Parathyroid adenoma (tissue), 2 donors: ENCODE results near the gene PDE8B.

ENCODE experiments used
- H2AFZ ChIP-seq: fragments of 300-600 bp; sonication (generic); one replicate; pipeline ENCODE4 v1.7.0; 2017; ENCODE audit warnings: antibody characterized with exemption, mild to moderate bottlenecking
- H3K27ac ChIP-seq: fragments of 300-600 bp; sonication (generic); one replicate; pipeline ENCODE4 v1.7.0; 2017
- H3K27me3 ChIP-seq: fragments of 300-600 bp; sonication (generic); one replicate; pipeline ENCODE4 v1.7.0; 2017; ENCODE audit warnings: low read length; ENCODE audit not compliant: control insufficient read depth, insufficient read depth
- H3K36me3 ChIP-seq: fragments of 300-600 bp; sonication (generic); one replicate; pipeline ENCODE4 v1.7.0; 2017; ENCODE audit warnings: low read length; ENCODE audit not compliant: control insufficient read depth, insufficient read depth
- H3K4me1 ChIP-seq: fragments of 300-600 bp; sonication (generic); one replicate; pipeline ENCODE4 v1.7.0; 2017; ENCODE audit warnings: control low read depth
- H3K4me2 ChIP-seq: fragments of 300-600 bp; sonication (generic); one replicate; pipeline ENCODE4 v1.7.0; 2017; ENCODE audit warnings: low read length
- H3K4me3 ChIP-seq: fragments of 300-600 bp; sonication (generic); one replicate; pipeline ENCODE4 v1.7.0; 2017; ENCODE audit warnings: low read depth, low read length
- H3K79me2 ChIP-seq: fragments of 300-600 bp; sonication (generic); one replicate; pipeline ENCODE4 v1.7.0; 2017; ENCODE audit warnings: control low read depth
- H3K9ac ChIP-seq: fragments of 300-600 bp; sonication (generic); one replicate; pipeline ENCODE4 v1.7.0; 2017; ENCODE audit warnings: mild to moderate bottlenecking
- H3K9me3 ChIP-seq: fragments of 300-600 bp; sonication (generic); one replicate; pipeline ENCODE4 v1.7.0; 2017; ENCODE audit warnings: low read length; ENCODE audit not compliant: control insufficient read depth
- CTCF ChIP-seq: fragments of 300-600 bp; sonication (generic); IDR thresholded peaks from one replicate; pipeline ENCODE4 v1.7.0; 2017; ENCODE audit warnings: antibody characterized with exemption, mild to moderate bottlenecking
- donor health status: primary hyperparathyroidism.

PDE8B gene

DNA sequence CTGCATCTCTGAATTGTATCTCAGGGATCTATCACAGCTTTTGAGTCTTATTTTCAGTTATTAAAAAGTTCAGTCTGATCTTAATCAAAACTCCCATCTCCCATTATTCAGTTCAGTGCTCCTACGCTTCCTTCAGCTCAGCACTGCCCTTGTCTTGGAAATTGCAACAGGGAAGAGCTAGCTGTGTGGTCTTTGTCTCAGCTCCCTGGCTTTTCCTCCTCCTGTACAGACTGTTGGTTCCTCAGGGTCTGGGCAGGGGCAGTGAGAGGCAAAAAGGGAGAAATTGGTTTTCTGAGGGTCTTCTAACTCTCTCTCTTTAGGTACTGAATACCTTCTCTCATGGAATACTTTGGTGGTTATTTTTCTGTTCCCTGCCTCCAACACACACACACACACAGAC, 48.2 kb downstream of the PDE8B start:
- H3K4me3 ChIP-seq, result no peak overlapping the region
- no peaks in the 10 kb centered on the region for H3K9me3 ChIP-seq
- no peaks in the 10 kb centered on the region for H3K27me3 ChIP-seq
- H2AFZ ChIP-seq, result no peak overlapping the region
- H3K9ac ChIP-seq, result no peak overlapping the region
- H3K79me2 ChIP-seq, result no peaks in the 10 kb centered on the region
- no peaks in the 10 kb centered on the region for H3K36me3 ChIP-seq
- no peak overlapping the region for H3K4me2 ChIP-seq
- TF ChIP-seq CTCF, result no peak
- H3K27ac ChIP-seq, result no peak overlapping the region
- peaks cover 12% of the 10 kb centered on the region for H3K4me1 ChIP-seq

- Histone ChIP-seq H3K4me2 (no peak overlapping the region), H3K27ac (no peak overlapping the region), H3K79me2 (no peaks in the 10 kb centered on the region), H3K9ac (no peak overlapping the region), H3K9me3 (no peaks in the 10 kb centered on the region), H3K4me1 (peaks cover 12% of the 10 kb centered on the region), H2AFZ (no peak overlapping the region), H3K27me3 (no peaks in the 10 kb centered on the region), H3K4me3 (no peak overlapping the region), H3K36me3 (no peaks in the 10 kb centered on the region)
- no peak for TF ChIP-seq CTCF
These were observed 49.0 kb downstream of the PDE8B start for GRCh38 chr5:77259476-77259875.

GRCh38 chr5:77262697-77263096, 52.2 kb downstream of the PDE8B start:
- Histone ChIP-seq H3K9ac (no peak overlapping the region), H3K4me1 (peaks cover 12% of the 10 kb centered on the region), H3K79me2 (no peaks in the 10 kb centered on the region), H3K4me2 (no peak overlapping the region), H3K9me3 (no peaks in the 10 kb centered on the region), H3K27me3 (no peaks in the 10 kb centered on the region), H3K4me3 (no peak overlapping the region), H3K27ac (no peak overlapping the region), H2AFZ (no peak overlapping the region), H3K36me3 (no peaks in the 10 kb centered on the region)
- TF ChIP-seq CTCF, result no peak

DNA sequence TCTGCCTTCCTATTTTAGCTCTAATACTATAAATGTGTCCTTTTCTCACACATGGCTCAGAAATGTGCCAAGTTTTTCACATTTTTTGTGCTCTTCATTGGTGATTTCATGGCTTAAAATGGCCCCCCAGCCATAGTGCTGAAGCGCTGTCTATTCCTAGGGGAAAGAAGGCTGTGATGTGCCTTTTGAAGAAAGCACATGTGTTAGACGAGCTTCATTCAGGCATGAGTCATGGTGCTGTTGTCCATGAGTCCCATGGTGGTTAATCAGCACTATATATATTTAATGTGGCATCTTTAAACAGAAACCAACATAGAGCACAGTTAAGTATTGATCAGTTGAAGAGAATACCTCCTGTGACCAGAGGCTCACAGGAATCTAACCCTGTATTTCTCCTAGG, 55.8 kb downstream of the PDE8B start:
- H3K27ac ChIP-seq, result no peak overlapping the region
- H3K4me3 ChIP-seq, result no peak overlapping the region
- no peaks in the 10 kb centered on the region for H3K9me3 ChIP-seq
- H3K4me1 ChIP-seq, result peaks cover 12% of the 10 kb centered on the region
- no peak overlapping the region for H3K4me2 ChIP-seq
- H3K79me2 ChIP-seq, result no peaks in the 10 kb centered on the region
- no peak overlapping the region for H2AFZ ChIP-seq
- H3K27me3 ChIP-seq, result no peaks in the 10 kb centered on the region
- H3K36me3 ChIP-seq, result no peaks in the 10 kb centered on the region
- TF ChIP-seq CTCF, result no peak
- no peak overlapping the region for H3K9ac ChIP-seq

- no peaks in the 10 kb centered on the region for H3K36me3 ChIP-seq
- no peaks in the 10 kb centered on the region for H3K79me2 ChIP-seq
- no peak overlapping the region for H2AFZ ChIP-seq
- no peak overlapping the region for H3K27ac ChIP-seq
- no peak overlapping the region for H3K4me3 ChIP-seq
- H3K4me1 ChIP-seq, result peaks cover 2% of the 10 kb centered on the region
- no peaks in the 10 kb centered on the region for H3K27me3 ChIP-seq
- H3K9ac ChIP-seq, result no peak overlapping the region
- H3K9me3 ChIP-seq, result no peaks in the 10 kb centered on the region
- no peak overlapping the region for H3K4me2 ChIP-seq
- no peak for TF ChIP-seq CTCF
These were observed 57.0 kb downstream of the PDE8B start for GRCh38 chr5:77267496-77267895.
